Measurements from ENCODE around the gene KIAA0825. TPM values are rescaled to one million over a fixed set of nuclear protein-coding genes. Genes with fewer than 3 reads are reported as not detected.

KIAA0825 gene
- total and polyA plus RNA-seq, 7 donors, result 0.46 to 4.6 (median 3.3) TPM; not detected in 1

- Histone ChIP-seq H3K4me1 (no peaks in the 10 kb centered on the region), H3K36me3 (no peaks in the 10 kb centered on the region), H3K4me3 (no peak overlapping the region), H3K9me3 (no peaks in the 10 kb centered on the region), H3K27me3 (no peaks in the 10 kb centered on the region), H3K27ac (no peak overlapping the region)
- intact Hi-C loops (cut with DNase I), result no loop called here
- TF ChIP-seq EP300 (IDR thresholded peaks at IDR 0.05) (no peak), CTCF (IDR thresholded peaks at IDR 0.05) (no peak), POLR2AphosphoS5 (IDR thresholded peaks at IDR 0.05) (no peak), POLR2A (IDR thresholded peaks at IDR 0.05) (no peak)
- WGBS, 2 donors, result 79 to 85% methylated on average over 3 of the region's 3 CpGs
- DNase-seq, result no peak
These were observed 229.5 kb downstream of the KIAA0825 start for GRCh38 chr5:94388773-94389514.

- WGBS, 2 donors, result 86 to 90% methylated on average over 1 of the region's 1 CpG
- H3K27me3 ChIP-seq, result no peaks in the 10 kb centered on the region
- no peaks in the 10 kb centered on the region for H3K4me1 ChIP-seq
- no peak overlapping the region for H3K27ac ChIP-seq
- no peaks in the 10 kb centered on the region for H3K36me3 ChIP-seq
- no peak for DNase-seq
- no peak overlapping the region for H3K4me3 ChIP-seq
- TF ChIP-seq CTCF (IDR thresholded peaks at IDR 0.05) (no peak), EP300 (IDR thresholded peaks at IDR 0.05) (no peak), POLR2AphosphoS5 (IDR thresholded peaks at IDR 0.05) (no peak), POLR2A (IDR thresholded peaks at IDR 0.05) (no peak)
- no peaks in the 10 kb centered on the region for H3K9me3 ChIP-seq
- intact Hi-C loops (cut with DNase I), result no loop called here
These were observed 232.6 kb downstream of the KIAA0825 start for GRCh38 chr5:94385767-94386166.

GRCh38 chr5:94378062-94378461, 240.3 kb downstream of the KIAA0825 start:
- no peak for DNase-seq
- WGBS, 2 donors, result 93 to 95% methylated on average over 1 of the region's 1 CpG
- no peak overlapping the region for H3K4me3 ChIP-seq
- no peak overlapping the region for H3K27ac ChIP-seq
- intact Hi-C loops (cut with DNase I), result no loop called here
- peaks cover 0 to 17% (median 15%) of the 10 kb centered on the region in 4 donors for H3K4me1 ChIP-seq
- H3K36me3 ChIP-seq, result no peaks in the 10 kb centered on the region
- no peak for TF ChIP-seq EP300 (IDR thresholded peaks at IDR 0.05)
- no peak for TF ChIP-seq CTCF (IDR thresholded peaks at IDR 0.05)
- TF ChIP-seq POLR2A (IDR thresholded peaks at IDR 0.05), result no peak
- TF ChIP-seq POLR2AphosphoS5 (IDR thresholded peaks at IDR 0.05), result no peak
- H3K27me3 ChIP-seq, result no peaks in the 10 kb centered on the region
- H3K9me3 ChIP-seq, result no peaks in the 10 kb centered on the region

- no peaks in the 10 kb centered on the region for H3K36me3 ChIP-seq
- no peak for TF ChIP-seq CTCF (IDR thresholded peaks at IDR 0.05)
- peak in 2 of 4 donors; percentile 25 to 31 for TF ChIP-seq POLR2AphosphoS5 (IDR thresholded peaks at IDR 0.05)
- H3K4me3 ChIP-seq, result no peak overlapping the region
- peaks cover 0 to 17% (median 15%) of the 10 kb centered on the region in 4 donors for H3K4me1 ChIP-seq
- H3K27me3 ChIP-seq, result no peaks in the 10 kb centered on the region
- H3K9me3 ChIP-seq, result no peaks in the 10 kb centered on the region
- H3K27ac ChIP-seq, result peak overlapping the region in 2 of 4 donors; percentile 1 to 48
- intact Hi-C loops (cut with DNase I), result no loop called here
- WGBS, 2 donors, result 61 to 71% methylated on average over 4 of the region's 4 CpGs
- DNase-seq, result no peak
These were observed 241.6 kb downstream of the KIAA0825 start for GRCh38 chr5:94376672-94377345.
